ENCODE data around the gene TBC1D25.

Gene TBC1D25

DNA sequence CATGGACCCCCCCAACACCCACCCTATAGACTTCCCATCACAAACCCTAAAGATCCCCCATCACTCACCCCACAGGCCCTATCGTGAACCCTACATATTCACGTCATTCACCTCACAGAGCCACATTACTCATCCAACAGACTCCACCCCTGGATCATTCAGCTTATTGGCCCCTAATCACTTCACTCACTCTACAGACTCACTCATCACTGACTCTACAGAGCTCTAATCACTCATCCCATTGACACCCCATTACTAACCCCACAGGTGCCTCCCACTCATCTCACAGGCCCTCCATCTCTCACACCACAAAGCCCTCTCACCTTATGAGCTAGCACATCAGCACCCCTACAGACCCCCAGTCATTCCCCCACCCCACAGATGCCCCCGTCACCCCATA, 6.3 kb upstream of the TBC1D25 start:
- H3K36me3 ChIP-seq (replicated peaks) = peaks cover 2% of the 10 kb centered on the region
- no peak overlapping the region for H3K27ac ChIP-seq
- DNase-seq = no peak
- in situ Hi-C loops (cut with HindIII; ENCODE audit: low pct_ligation_motif_present, low sequenced_read_pairs) = no loop called here
- no peak overlapping the region for H3K4me3 ChIP-seq (ENCODE audit: low read depth, low read length)
- no peaks in the 10 kb centered on the region for H3K27me3 ChIP-seq (replicated peaks)
- TF ChIP-seq, protein P1, sequence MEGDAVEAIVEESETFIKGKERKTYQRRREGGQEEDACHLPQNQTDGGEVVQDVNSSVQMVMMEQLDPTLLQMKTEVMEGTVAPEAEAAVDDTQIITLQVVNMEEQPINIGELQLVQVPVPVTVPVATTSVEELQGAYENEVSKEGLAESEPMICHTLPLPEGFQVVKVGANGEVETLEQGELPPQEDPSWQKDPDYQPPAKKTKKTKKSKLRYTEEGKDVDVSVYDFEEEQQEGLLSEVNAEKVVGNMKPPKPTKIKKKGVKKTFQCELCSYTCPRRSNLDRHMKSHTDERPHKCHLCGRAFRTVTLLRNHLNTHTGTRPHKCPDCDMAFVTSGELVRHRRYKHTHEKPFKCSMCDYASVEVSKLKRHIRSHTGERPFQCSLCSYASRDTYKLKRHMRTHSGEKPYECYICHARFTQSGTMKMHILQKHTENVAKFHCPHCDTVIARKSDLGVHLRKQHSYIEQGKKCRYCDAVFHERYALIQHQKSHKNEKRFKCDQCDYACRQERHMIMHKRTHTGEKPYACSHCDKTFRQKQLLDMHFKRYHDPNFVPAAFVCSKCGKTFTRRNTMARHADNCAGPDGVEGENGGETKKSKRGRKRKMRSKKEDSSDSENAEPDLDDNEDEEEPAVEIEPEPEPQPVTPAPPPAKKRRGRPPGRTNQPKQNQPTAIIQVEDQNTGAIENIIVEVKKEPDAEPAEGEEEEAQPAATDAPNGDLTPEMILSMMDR (IDR thresholded peaks at IDR 0.05; ENCODE audit: low read depth, low read length, missing control alignments) = no peak

DNA sequence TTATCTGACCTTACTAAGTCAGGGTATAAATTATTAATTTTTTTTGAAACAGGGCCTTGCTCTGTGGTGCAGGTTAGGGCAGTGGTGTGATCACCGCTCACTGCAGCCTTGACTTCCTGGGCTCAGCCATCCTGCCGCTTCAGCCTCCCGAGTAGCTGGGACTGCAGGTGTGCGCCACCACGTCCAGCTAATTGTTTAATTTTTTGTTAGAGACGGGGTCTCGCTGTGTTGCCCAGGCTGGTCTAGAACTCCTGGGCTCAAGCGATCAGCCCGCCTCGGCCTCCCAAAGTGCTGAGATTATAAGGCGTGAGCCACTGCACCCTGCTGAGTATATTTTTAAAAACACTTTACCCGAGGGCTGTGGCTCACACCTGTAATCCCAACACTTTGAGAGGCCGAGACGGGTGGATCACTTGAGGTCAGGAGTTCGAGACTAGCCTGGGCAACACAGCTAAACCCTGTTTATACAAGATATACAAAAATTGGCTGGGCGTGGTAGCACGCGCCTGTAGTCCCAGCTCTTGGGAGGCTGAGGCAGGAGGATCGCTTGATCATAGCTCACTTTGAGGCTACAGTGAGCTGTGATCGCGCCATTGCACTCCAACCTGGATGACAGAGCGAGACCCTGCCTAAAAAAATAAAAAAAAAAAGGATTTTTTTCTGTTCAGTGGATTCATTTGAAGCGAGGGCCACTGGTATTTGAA, 721 bp upstream of the TBC1D25 start:
- Histone ChIP-seq H3K27ac (peak overlapping the region; percentile 26), H3K27me3 (replicated peaks) (no peaks in the 10 kb centered on the region), H3K36me3 (replicated peaks) (no peaks in the 10 kb centered on the region), H3K4me3 (ENCODE audit: low read depth, low read length) (peak overlapping the region; percentile 15)
- in situ Hi-C loops (cut with HindIII; ENCODE audit: low pct_ligation_motif_present, low sequenced_read_pairs) = no loop called here
- DNase-seq = no peak
- TF ChIP-seq, protein P1 (IDR thresholded peaks at IDR 0.05; ENCODE audit: low read depth, low read length, missing control alignments) = no peak

DNA sequence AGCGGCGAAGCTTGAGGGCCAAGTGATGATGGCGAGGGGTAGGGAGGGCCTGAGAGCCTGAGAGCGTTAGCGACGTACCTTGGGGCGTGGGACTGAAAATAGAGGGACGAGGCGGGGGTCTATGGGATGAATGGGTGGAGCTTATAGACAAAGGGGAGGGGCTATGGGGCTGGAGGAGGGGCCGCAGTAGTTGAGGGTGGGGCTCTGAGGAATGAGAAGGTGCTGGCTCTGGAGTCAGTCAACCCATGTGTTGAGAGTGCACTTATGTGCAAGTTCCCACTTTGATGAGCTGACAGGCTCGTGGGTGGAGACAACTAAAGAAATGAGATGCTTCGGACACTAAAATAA, 488 bp downstream of the TBC1D25 start:
- in situ Hi-C loops (cut with HindIII; ENCODE audit: low pct_ligation_motif_present, low sequenced_read_pairs) = no loop called here
- H3K36me3 ChIP-seq (replicated peaks) = no peaks in the 10 kb centered on the region
- peak; percentile 12 for DNase-seq
- peak overlapping the region; percentile 72 for H3K4me3 ChIP-seq (ENCODE audit: low read depth, low read length)
- no peaks in the 10 kb centered on the region for H3K27me3 ChIP-seq (replicated peaks)
- peak overlapping the region; percentile 70 for H3K27ac ChIP-seq
- TF ChIP-seq, protein P1 (IDR thresholded peaks at IDR 0.05; ENCODE audit: low read depth, low read length, missing control alignments) = no peak

DNA sequence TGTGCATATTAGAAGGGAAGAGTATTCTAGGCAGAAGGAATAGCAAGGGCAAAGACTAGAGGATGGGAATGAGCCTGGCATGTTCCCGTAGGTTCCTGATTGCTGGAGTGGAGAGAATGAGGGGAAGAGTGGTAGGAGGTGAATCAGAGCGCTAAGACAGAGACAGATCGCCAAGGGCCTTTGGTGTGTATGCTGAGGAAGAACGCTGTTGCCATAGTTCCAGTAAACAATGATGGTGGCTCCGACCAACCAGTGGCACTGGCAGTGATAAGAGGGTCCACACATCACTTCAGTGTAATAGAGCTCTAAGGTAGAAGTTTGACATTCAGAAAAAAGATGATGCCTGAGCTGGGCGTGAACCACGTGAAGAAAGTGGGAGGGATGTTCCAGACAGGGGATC, 966 bp downstream of the TBC1D25 start:
- TF ChIP-seq, protein P1 (IDR thresholded peaks at IDR 0.05; ENCODE audit: low read depth, low read length, missing control alignments) = no peak
- in situ Hi-C loops (cut with HindIII; ENCODE audit: low pct_ligation_motif_present, low sequenced_read_pairs) = no loop called here
- no peak overlapping the region for H3K27ac ChIP-seq
- H3K27me3 ChIP-seq (replicated peaks) = no peaks in the 10 kb centered on the region
- no peak for DNase-seq
- H3K4me3 ChIP-seq (ENCODE audit: low read depth, low read length) = peak overlapping the region; percentile 72
- no peaks in the 10 kb centered on the region for H3K36me3 ChIP-seq (replicated peaks)

DNA sequence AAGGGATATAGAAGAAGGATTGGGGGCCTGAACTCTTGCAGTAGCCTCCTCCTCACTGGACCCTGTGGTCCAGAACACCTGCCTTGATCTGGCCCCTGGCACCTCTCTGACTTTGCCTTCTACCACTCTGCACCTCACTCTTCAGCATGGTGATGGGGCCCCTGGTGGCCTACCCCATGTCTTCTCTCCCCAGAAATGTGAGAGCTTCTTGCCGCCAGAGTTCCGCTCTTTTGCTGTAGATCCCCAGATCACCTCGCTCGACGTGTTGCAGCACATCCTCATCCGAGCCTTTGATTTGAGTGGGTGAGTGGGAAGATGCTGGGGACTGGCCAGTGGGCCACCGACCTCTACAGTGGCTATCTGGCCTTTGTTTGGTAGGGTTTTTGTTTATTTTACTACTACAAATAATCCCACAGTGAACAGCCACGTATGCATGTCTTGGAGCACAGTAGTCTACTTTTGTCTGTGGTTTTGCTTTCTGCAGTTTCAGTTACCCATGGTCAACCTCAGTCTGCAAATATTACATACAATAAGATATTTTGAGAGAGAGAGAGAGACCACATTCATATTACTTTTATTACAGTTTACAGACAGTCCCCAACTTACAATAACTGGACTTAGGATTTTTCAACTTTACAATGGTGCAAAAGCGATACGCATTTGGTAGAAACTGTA, 1.8 kb downstream of the TBC1D25 start:
- TF ChIP-seq, protein P1 (IDR thresholded peaks at IDR 0.05; ENCODE audit: low read depth, low read length, missing control alignments) = no peak
- in situ Hi-C loops (cut with HindIII; ENCODE audit: low pct_ligation_motif_present, low sequenced_read_pairs) = no loop called here

More for the DNA sequence above, 1.8 kb downstream of the TBC1D25 start:
- Histone ChIP-seq H3K36me3 (replicated peaks) (no peaks in the 10 kb centered on the region), H3K4me3 (ENCODE audit: low read depth, low read length) (no peak overlapping the region), H3K27ac (no peak overlapping the region), H3K27me3 (replicated peaks) (no peaks in the 10 kb centered on the region)
- no peak for DNase-seq

Measured in brain microvascular endothelial cell (primary cell).